ENCODE measurements around the gene CTSC.

The CTSC gene

DNA sequence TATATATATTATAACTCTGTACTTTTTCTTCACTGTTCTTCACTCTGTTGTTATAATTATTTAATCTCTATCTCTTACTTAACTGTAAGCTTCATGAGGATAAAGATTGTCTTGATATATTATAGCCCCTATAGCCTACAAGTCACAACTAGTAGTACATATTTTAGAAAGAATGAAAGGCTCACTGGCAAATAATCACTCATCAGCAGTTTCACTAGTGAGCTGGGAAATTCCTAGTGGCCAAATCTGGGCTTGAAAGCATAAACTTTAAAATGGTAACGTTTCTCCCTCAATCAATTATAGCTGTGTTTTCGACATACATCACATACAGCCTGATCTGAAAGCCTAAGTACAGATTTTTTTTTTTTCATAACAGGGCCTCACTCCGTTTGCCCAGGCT is 42.5 kb downstream of the CTSC start:
- TF ChIP-seq REST (IDR thresholded peaks at IDR 0.05; ENCODE audit: insufficient read depth in 1 of 2, low read depth in 2 of 2, low read length in 2 of 2) = no peak
- no peak for TF ChIP-seq SIN3A (IDR thresholded peaks at IDR 0.05; ENCODE audit: borderline replicate concordance, insufficient read depth, low read length)
- no peak for TF ChIP-seq FOXP2 (optimal IDR thresholded peaks at IDR 0.05; ENCODE audit: borderline replicate concordance, extremely low read depth, extremely low read length, insufficient read depth)
- no peak for TF ChIP-seq TAF1 (IDR thresholded peaks at IDR 0.05; ENCODE audit: borderline replicate concordance, insufficient read depth, low read length)
- TF ChIP-seq POLR2AphosphoS5 (IDR thresholded peaks at IDR 0.05; ENCODE audit: low read depth, low read length) = no peak

DNA sequence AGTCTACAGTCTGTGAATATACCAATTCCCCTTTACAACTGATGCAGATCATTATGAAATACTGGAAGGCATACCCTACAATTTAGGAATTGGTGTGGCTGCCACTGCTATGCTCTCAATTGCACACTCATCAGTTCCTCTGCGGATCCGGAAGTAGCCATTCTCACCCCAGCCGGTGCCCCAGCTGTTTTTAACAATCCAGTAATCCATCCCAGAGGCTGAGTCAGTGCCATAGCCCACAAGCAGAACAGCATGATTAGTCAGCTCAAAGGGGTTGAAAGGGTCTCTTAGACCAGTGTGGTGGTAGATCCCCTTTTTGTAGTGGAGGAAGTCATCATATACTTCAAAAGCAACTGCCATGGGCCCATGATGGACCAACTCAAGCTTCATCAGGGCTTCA is 43.6 kb downstream of the CTSC start:
- TF ChIP-seq SIN3A (IDR thresholded peaks at IDR 0.05; ENCODE audit: borderline replicate concordance, insufficient read depth, low read length) (no peak), POLR2AphosphoS5 (IDR thresholded peaks at IDR 0.05; ENCODE audit: low read depth, low read length) (no peak), REST (IDR thresholded peaks at IDR 0.05; ENCODE audit: insufficient read depth in 1 of 2, low read depth in 2 of 2, low read length in 2 of 2) (no peak), FOXP2 (optimal IDR thresholded peaks at IDR 0.05; ENCODE audit: borderline replicate concordance, extremely low read depth, extremely low read length, insufficient read depth) (no peak), TAF1 (IDR thresholded peaks at IDR 0.05; ENCODE audit: borderline replicate concordance, insufficient read depth, low read length) (no peak)

DNA sequence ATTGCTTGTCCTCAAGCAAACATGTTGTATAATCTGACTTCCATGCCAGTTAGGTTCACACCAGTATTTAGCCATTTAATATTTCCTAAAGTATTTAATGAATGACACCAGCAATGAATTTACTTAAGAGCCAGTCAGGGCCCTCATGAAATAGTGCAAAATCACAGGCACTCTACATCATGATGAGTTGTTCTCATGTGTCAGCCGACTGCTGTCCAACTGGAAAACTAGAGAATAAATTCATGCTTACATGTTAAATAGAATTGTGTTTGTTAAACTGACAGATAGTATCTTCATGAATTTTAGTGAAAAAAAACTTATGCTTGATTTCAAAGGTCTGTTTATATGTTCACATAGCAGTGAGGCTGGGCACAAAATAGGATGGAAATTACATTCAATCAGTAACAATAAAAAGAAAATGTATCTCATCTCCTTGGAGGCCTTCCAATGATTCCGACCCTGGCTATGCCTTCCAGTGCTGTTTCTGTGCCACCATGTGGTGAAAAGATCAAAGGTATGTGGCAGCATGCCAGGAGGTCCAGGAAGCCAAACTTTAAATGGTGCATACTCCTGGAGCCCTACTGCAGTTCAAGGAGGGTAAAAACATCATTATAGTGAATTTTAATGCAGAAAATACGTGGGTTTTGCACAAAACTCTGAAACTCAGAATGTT is 45.2 kb downstream of the CTSC start:
- TF ChIP-seq FOXP2 (optimal IDR thresholded peaks at IDR 0.05; ENCODE audit: borderline replicate concordance, extremely low read depth, extremely low read length, insufficient read depth) (no peak), TAF1 (IDR thresholded peaks at IDR 0.05; ENCODE audit: borderline replicate concordance, insufficient read depth, low read length) (no peak), SIN3A (IDR thresholded peaks at IDR 0.05; ENCODE audit: borderline replicate concordance, insufficient read depth, low read length) (no peak), REST (IDR thresholded peaks at IDR 0.05; ENCODE audit: insufficient read depth in 1 of 2, low read depth in 2 of 2, low read length in 2 of 2) (no peak), POLR2AphosphoS5 (IDR thresholded peaks at IDR 0.05; ENCODE audit: low read depth, low read length) (no peak)

DNA sequence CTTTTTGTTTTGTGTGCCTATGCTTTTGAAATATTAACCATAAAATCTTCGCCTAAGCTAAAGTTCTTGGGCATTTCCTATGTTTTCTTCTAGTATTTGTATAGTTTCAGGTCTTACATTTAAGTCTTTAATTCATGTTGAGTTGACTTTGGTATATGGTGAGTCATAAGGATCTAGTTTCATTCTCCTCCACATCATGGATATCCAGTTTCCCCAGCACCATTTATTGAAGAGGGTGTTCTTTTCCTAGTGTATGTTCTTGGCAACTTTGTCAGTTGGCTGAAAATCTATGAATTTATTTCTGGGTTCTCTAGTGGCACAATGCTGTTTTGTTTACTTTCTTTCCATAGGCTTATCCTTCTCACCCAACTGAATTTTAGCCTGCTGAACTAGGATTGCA is 49.0 kb downstream of the CTSC start:
- TF ChIP-seq POLR2AphosphoS5 (IDR thresholded peaks at IDR 0.05; ENCODE audit: low read depth, low read length) (no peak), FOXP2 (optimal IDR thresholded peaks at IDR 0.05; ENCODE audit: borderline replicate concordance, extremely low read depth, extremely low read length, insufficient read depth) (no peak), REST (IDR thresholded peaks at IDR 0.05; ENCODE audit: insufficient read depth in 1 of 2, low read depth in 2 of 2, low read length in 2 of 2) (no peak), TAF1 (IDR thresholded peaks at IDR 0.05; ENCODE audit: borderline replicate concordance, insufficient read depth, low read length) (no peak), SIN3A (IDR thresholded peaks at IDR 0.05; ENCODE audit: borderline replicate concordance, insufficient read depth, low read length) (no peak)

Measured in PFSK-1 (cell line).